ENCODE measurements around the gene FAM78B.

The FAM78B gene

DNA sequence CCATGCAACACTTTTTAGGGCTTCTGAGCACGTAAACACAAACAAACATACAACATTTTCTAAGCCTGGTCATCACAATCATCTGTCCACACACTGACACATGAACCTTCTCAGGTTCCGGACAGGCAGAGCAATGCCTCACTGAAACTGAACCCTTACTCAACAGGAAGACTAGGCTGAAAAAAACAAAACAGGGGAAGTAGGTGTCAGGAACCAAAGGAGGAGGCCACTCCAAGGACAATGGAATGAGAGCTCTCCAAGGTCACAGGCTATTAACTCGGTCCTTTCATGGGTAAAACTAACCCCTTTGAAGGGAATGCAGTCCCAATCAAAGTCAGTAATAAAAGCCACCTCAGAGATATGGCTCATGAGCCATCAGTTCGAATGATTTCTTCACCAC lies 76.6 kb downstream of the FAM78B start:
- WGBS, 2 experiments, result 83 to 85% methylated on average over 4 of the region's 4 CpGs

DNA sequence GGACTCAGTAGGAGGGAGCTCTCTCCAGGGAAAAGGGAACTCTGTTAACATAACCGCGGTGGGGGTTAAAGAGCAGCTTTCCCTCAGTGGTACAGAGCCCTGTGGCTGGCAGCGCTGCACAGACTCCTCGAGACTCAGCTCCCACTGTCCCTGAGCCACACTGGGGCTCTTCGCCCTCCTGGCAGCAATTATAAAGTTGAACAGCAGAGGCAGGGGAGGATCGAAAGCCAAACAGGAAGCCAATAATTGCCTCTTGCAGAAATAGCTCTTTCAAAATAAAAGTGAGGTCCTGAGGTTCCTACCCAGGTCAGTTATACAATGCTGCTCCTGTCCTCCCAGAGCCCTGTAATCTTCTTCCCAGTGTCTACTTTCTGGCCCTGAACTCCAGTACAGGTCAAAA lies 77.0 kb downstream of the FAM78B start:
- WGBS, 2 experiments, result 68 to 73% methylated on average over 6 of the region's 6 CpGs
- no peaks in the 10 kb centered on the region for H3K9me3 ChIP-seq (ENCODE audit: control insufficient read depth, low read length)
- H3K4me3 ChIP-seq (ENCODE audit: insufficient read depth, low read depth, low read length), result no peak overlapping the region
- no peaks in the 10 kb centered on the region for H3K36me3 ChIP-seq (ENCODE audit: control insufficient read depth, insufficient read depth, low read length)
- no peak overlapping the region for H3K27ac ChIP-seq (ENCODE audit: insufficient read depth, low read depth, low read length, poor library complexity, severe bottlenecking)
- no peaks in the 10 kb centered on the region for H3K4me1 ChIP-seq (ENCODE audit: control insufficient read depth, insufficient read depth, low read length)
- H3K27me3 ChIP-seq (ENCODE audit: control insufficient read depth, insufficient read depth, low read length, poor library complexity, severe bottlenecking), result no peaks in the 10 kb centered on the region

More for the DNA sequence above, 76.6 kb downstream of the FAM78B start:
- H3K4me3 ChIP-seq (ENCODE audit: insufficient read depth, low read depth, low read length), result no peak overlapping the region
- no peak overlapping the region for H3K27ac ChIP-seq (ENCODE audit: insufficient read depth, low read depth, low read length, poor library complexity, severe bottlenecking)
- H3K27me3 ChIP-seq (ENCODE audit: control insufficient read depth, insufficient read depth, low read length, poor library complexity, severe bottlenecking), result no peaks in the 10 kb centered on the region
- H3K4me1 ChIP-seq (ENCODE audit: control insufficient read depth, insufficient read depth, low read length), result no peaks in the 10 kb centered on the region
- no peaks in the 10 kb centered on the region for H3K36me3 ChIP-seq (ENCODE audit: control insufficient read depth, insufficient read depth, low read length)
- no peaks in the 10 kb centered on the region for H3K9me3 ChIP-seq (ENCODE audit: control insufficient read depth, low read length)

- no peak overlapping the region for H3K27ac ChIP-seq (ENCODE audit: insufficient read depth, low read depth, low read length, poor library complexity, severe bottlenecking)
- no peaks in the 10 kb centered on the region for H3K27me3 ChIP-seq (ENCODE audit: control insufficient read depth, insufficient read depth, low read length, poor library complexity, severe bottlenecking)
- 93 to 96% methylated on average over 4 of the region's 4 CpGs for WGBS, 2 experiments
- H3K9me3 ChIP-seq (ENCODE audit: control insufficient read depth, low read length), result no peaks in the 10 kb centered on the region
- H3K4me3 ChIP-seq (ENCODE audit: insufficient read depth, low read depth, low read length), result no peak overlapping the region
- no peaks in the 10 kb centered on the region for H3K36me3 ChIP-seq (ENCODE audit: control insufficient read depth, insufficient read depth, low read length)
- no peaks in the 10 kb centered on the region for H3K4me1 ChIP-seq (ENCODE audit: control insufficient read depth, insufficient read depth, low read length)
These were observed 78.2 kb downstream of the FAM78B start for GRCh38 chr1:166088572-166088955.

DNA sequence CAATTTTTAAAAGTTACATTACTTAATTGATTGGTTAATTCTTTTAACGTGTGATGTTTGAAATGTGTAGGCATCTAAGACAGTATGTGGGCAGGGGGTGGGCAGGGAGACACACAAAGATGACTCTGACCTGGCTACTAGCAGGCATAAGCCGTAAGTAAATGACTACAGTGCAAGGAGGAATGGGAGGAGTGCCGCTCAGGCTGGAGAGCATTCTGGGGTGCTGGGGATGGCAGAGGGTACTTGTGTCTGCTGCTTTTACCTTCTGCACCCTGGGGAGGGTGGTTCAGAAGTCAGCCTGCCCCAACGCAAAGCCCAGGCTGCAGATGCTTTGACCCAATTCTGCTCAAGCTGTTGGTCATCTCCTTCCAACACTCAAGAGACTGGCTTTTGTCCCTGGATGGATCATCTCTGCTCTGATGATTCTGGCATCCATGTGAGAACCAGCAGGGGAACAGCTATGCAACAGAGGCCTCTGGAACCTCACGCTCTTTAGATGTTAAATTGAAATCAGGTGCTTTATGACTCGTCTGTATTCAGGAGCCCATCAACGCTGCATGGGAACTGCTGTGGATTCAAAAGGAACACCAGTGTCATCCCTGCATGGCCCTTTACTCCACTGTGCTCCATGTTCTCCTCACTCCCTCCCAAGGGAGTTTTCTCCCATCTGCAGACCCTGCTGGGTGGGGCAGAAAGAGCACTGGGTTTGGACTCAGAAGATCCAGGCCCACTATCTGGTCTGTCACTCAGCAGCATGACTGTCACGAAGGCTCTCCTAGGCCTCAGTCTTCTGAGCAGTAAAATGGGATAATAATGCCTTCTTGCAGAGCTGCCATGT lies 78.8 kb downstream of the FAM78B start:
- Histone ChIP-seq H3K4me1 (ENCODE audit: control insufficient read depth, insufficient read depth, low read length) (no peaks in the 10 kb centered on the region), H3K9me3 (ENCODE audit: control insufficient read depth, low read length) (no peaks in the 10 kb centered on the region), H3K27me3 (ENCODE audit: control insufficient read depth, insufficient read depth, low read length, poor library complexity, severe bottlenecking) (no peaks in the 10 kb centered on the region), H3K27ac (ENCODE audit: insufficient read depth, low read depth, low read length, poor library complexity, severe bottlenecking) (no peak overlapping the region), H3K36me3 (ENCODE audit: control insufficient read depth, insufficient read depth, low read length) (no peaks in the 10 kb centered on the region), H3K4me3 (ENCODE audit: insufficient read depth, low read depth, low read length) (no peak overlapping the region)
- 91 to 93% methylated on average over 8 of the region's 8 CpGs for WGBS, 2 experiments

- no peaks in the 10 kb centered on the region for H3K4me1 ChIP-seq (ENCODE audit: control insufficient read depth, insufficient read depth, low read length)
- H3K27me3 ChIP-seq (ENCODE audit: control insufficient read depth, insufficient read depth, low read length, poor library complexity, severe bottlenecking), result no peaks in the 10 kb centered on the region
- H3K27ac ChIP-seq (ENCODE audit: insufficient read depth, low read depth, low read length, poor library complexity, severe bottlenecking), result no peak overlapping the region
- no peaks in the 10 kb centered on the region for H3K36me3 ChIP-seq (ENCODE audit: control insufficient read depth, insufficient read depth, low read length)
- WGBS, 2 experiments, result 85 to 90% methylated on average over 6 of the region's 6 CpGs
- no peak overlapping the region for H3K4me3 ChIP-seq (ENCODE audit: insufficient read depth, low read depth, low read length)
- no peaks in the 10 kb centered on the region for H3K9me3 ChIP-seq (ENCODE audit: control insufficient read depth, low read length)
These were observed 80.5 kb downstream of the FAM78B start for GRCh38 chr1:166086113-166086883.

- Histone ChIP-seq H3K27me3 (ENCODE audit: control insufficient read depth, insufficient read depth, low read length, poor library complexity, severe bottlenecking) (no peaks in the 10 kb centered on the region), H3K4me3 (ENCODE audit: insufficient read depth, low read depth, low read length) (no peak overlapping the region), H3K36me3 (ENCODE audit: control insufficient read depth, insufficient read depth, low read length) (no peaks in the 10 kb centered on the region), H3K9me3 (ENCODE audit: control insufficient read depth, low read length) (no peaks in the 10 kb centered on the region), H3K4me1 (ENCODE audit: control insufficient read depth, insufficient read depth, low read length) (no peaks in the 10 kb centered on the region), H3K27ac (ENCODE audit: insufficient read depth, low read depth, low read length, poor library complexity, severe bottlenecking) (no peak overlapping the region)
- WGBS, 2 experiments, result 89 to 92% methylated on average over 3 of the region's 3 CpGs
These were observed 82.2 kb downstream of the FAM78B start for GRCh38 chr1:166084613-166085012.

- Histone ChIP-seq H3K4me1 (ENCODE audit: control insufficient read depth, insufficient read depth, low read length) (no peaks in the 10 kb centered on the region), H3K9me3 (ENCODE audit: control insufficient read depth, low read length) (no peaks in the 10 kb centered on the region), H3K27ac (ENCODE audit: insufficient read depth, low read depth, low read length, poor library complexity, severe bottlenecking) (no peak overlapping the region), H3K27me3 (ENCODE audit: control insufficient read depth, insufficient read depth, low read length, poor library complexity, severe bottlenecking) (no peaks in the 10 kb centered on the region), H3K4me3 (ENCODE audit: insufficient read depth, low read depth, low read length) (no peak overlapping the region), H3K36me3 (ENCODE audit: control insufficient read depth, insufficient read depth, low read length) (no peaks in the 10 kb centered on the region)
- 50 to 100% methylated on average over 1 to 2 of the region's 2 CpGs for WGBS, 2 experiments
These were observed 82.9 kb downstream of the FAM78B start for GRCh38 chr1:166083887-166084286.

DNA sequence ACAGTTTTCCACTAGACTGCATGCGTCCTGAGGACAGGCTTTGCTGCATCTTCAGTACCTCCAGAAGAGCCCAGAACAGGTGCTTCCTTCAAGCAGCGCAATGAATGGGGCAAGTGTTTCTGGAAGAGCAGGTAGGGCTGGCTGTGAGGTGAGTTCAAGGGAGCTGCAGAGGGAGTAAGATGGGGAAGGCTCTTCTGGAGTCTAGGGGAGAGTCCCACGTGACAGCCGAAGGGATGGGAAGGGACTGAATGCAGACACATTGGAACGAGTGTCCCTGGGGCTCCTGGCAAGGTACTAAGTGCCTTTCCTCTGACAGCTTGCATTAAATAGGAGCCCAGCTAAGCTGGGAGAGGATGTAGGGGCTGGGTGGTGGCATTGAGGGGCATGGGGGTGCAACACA lies 84.2 kb downstream of the FAM78B start:
- Histone ChIP-seq H3K4me3 (ENCODE audit: insufficient read depth, low read depth, low read length) (no peak overlapping the region), H3K27ac (ENCODE audit: insufficient read depth, low read depth, low read length, poor library complexity, severe bottlenecking) (no peak overlapping the region), H3K9me3 (ENCODE audit: control insufficient read depth, low read length) (no peaks in the 10 kb centered on the region), H3K4me1 (ENCODE audit: control insufficient read depth, insufficient read depth, low read length) (no peaks in the 10 kb centered on the region), H3K27me3 (ENCODE audit: control insufficient read depth, insufficient read depth, low read length, poor library complexity, severe bottlenecking) (no peaks in the 10 kb centered on the region), H3K36me3 (ENCODE audit: control insufficient read depth, insufficient read depth, low read length) (no peaks in the 10 kb centered on the region)
- 92 to 96% methylated on average over 5 of the region's 5 CpGs for WGBS, 2 experiments

DNA sequence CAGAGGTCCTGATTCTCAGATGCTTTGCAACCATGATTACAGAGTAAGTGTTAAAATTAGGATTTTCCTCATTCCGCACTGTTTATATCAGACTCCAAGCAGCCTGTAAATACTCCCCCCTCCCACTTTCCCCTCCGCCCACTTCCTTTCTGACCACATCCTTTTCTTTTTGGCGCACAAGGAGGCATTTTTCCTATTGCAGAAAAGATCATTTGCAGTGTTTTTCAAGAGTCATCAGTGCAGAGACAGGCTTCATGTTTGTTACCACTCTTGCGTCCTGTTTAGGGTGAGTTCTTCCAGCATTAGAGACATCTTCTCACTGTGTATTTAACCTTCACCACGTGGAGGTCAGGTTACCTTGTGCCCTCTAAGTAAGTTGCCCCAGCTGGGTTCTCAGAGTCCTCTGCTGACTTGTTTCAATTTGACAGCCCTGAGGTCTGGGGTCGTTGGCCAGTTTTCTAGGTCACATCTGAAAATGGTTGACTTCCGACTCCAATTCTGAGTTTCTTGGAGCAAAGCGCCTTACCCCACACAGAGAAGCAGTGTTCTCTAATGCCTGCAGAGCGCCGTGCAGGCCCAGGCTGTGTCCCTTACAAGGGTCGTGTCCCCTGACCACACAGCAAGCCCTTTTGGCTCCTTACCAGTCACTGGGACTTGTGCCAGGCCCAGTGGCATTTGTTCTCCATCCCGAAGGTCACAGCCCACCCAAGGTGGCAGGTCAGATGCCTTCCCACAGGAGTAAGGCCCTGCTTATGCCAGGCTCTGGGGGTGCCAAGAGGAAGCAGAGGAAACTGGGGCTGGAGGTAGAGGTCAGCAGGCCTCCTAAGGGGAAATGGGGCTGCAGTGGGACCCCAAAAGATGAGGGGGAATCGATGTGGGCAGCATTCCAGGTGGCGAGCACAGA lies 85.6 kb downstream of the FAM78B start:
- Histone ChIP-seq H3K4me3 (ENCODE audit: insufficient read depth, low read depth, low read length) (no peak overlapping the region), H3K27me3 (ENCODE audit: control insufficient read depth, insufficient read depth, low read length, poor library complexity, severe bottlenecking) (no peaks in the 10 kb centered on the region), H3K4me1 (ENCODE audit: control insufficient read depth, insufficient read depth, low read length) (no peaks in the 10 kb centered on the region), H3K36me3 (ENCODE audit: control insufficient read depth, insufficient read depth, low read length) (no peaks in the 10 kb centered on the region), H3K9me3 (ENCODE audit: control insufficient read depth, low read length) (no peaks in the 10 kb centered on the region), H3K27ac (ENCODE audit: insufficient read depth, low read depth, low read length, poor library complexity, severe bottlenecking) (no peak overlapping the region)
- WGBS, 2 experiments, result 91 to 92% methylated on average over 14 of the region's 14 CpGs
